Endothelial cell of umbilical vein (primary cell): ENCODE results near the gene PROKR2. TPM values are rescaled to one million over a fixed set of nuclear protein-coding genes. Genes with fewer than 3 reads are reported as not detected.

Experiments
- BruUV-seq: library from RNA; stranded (reverse); fragments of 400-500 nt; replicated peaks from 2 replicates; lab custom pipeline; 2021; lab: Mats Ljungman, UMichigan
- CTCF ChIA-PET: fragments of 300-600, 350-600 bp; sonication (Branson Sonifier 250); formaldehyde crosslinking; loops from one replicate; lab custom pipeline; 2021; ENCODE audit warnings: antibody characterized with exemption, inconsistent platforms; lab: Charles Lee
- POLR2A ChIA-PET: fragments of 300-600, 350-600 bp; sonication (Branson Sonifier 250); formaldehyde crosslinking; loops from one replicate; lab custom pipeline; 2021; ENCODE audit warnings: antibody characterized with exemption, inconsistent platforms; lab: Charles Lee
- DNase-seq: peaks from one replicate; pipeline ENCODE4 v3.0.0-alpha.2; 2011; ENCODE audit warnings: low read depth, low spot score
- FAIRE-seq: peaks from 2 replicates; lab custom pipeline; 2011; peaks lifted over from hg19 to GRCh38; lab: Jason Lieb, UNC
- H2AFZ ChIP-seq: 2 replicates; pipeline ENCODE4 v1.6.0; 2012; ENCODE audit warnings: low read depth, low read length, control low read depth, inconsistent platforms
- H3K27ac ChIP-seq: 2 replicates; pipeline ENCODE4 v1.5.1; 2011; ENCODE audit warnings: low read depth, mild to moderate bottlenecking, control low read depth, low read length, moderate library complexity; ENCODE audit not compliant: insufficient read depth
- H3K27me3 ChIP-seq, 2 experiments: 2 replicates each; pipeline versions ENCODE4 v1.6.0 to v1.6.1; 2011; ENCODE audit warnings: low read length in 2 of 2, mixed read lengths in 1 of 2; ENCODE audit not compliant: control insufficient read depth in 2 of 2, insufficient read depth in 2 of 2
- H3K36me3 ChIP-seq, 2 experiments: 2 replicates in 1 of 2; 3 replicates in 1 of 2; pipeline ENCODE4 v1.5.1; 2011; ENCODE audit warnings: low read length in 2 of 2, mild to moderate bottlenecking in 1 of 2, moderate library complexity in 1 of 2; ENCODE audit not compliant: control insufficient read depth in 2 of 2, insufficient read depth in 2 of 2; ENCODE audit errors: extremely low read depth in 1 of 2
- H3K4me1 ChIP-seq: 3 replicates; pipeline ENCODE4 v1.5.1; 2011; ENCODE audit warnings: mild to moderate bottlenecking, low read length; ENCODE audit not compliant: control insufficient read depth, insufficient read depth; ENCODE audit errors: extremely low read depth
- H3K4me2 ChIP-seq: 2 replicates; pipeline ENCODE4 v1.6.1; 2011; ENCODE audit warnings: low read length, control low read depth, mixed read lengths; ENCODE audit not compliant: insufficient read depth
- H3K4me3 ChIP-seq, 3 experiments: fragments of 200-600 bp in 1 of 3; sonication (generic), shearing (Covaris generic) in 1 of 3; replicated peaks in 1 of 3; 2 replicates each; pipeline ENCODE4 v1.5.1; 2011 to 2016; ENCODE audit warnings: control low read depth in 3 of 3, low read length in 3 of 3, mild to moderate bottlenecking in 2 of 3, inconsistent platforms in 1 of 3, low read depth in 1 of 3, moderate library complexity in 1 of 3; ENCODE audit not compliant: insufficient read depth in 1 of 3
- H3K79me2 ChIP-seq: 2 replicates; pipeline ENCODE4 v1.6.0; 2012; ENCODE audit warnings: low read length, inconsistent platforms; ENCODE audit not compliant: control insufficient read depth, insufficient read depth
- H3K9ac ChIP-seq: replicated peaks from 2 replicates; pipeline ENCODE3; 2011; ENCODE audit warnings: low read length, control low read depth; ENCODE audit not compliant: insufficient read depth; ENCODE audit errors: extremely low read depth
- H3K9me1 ChIP-seq: replicated peaks from 3 replicates; pipeline ENCODE4 v1.6.0; 2011; ENCODE audit warnings: mild to moderate bottlenecking, low read length; ENCODE audit not compliant: control insufficient read depth, insufficient read depth; ENCODE audit errors: extremely low read depth
- H3K9me3 ChIP-seq: replicated peaks from 2 replicates; pipeline ENCODE4 v1.5.1; 2012; ENCODE audit warnings: low read length, inconsistent platforms; ENCODE audit not compliant: control insufficient read depth, insufficient read depth
- H4K20me1 ChIP-seq: replicated peaks from 2 replicates; pipeline ENCODE3; 2011; ENCODE audit warnings: mild to moderate bottlenecking, low read length; ENCODE audit not compliant: control insufficient read depth, insufficient read depth; ENCODE audit errors: extremely low read depth
- EZH2 ChIP-seq: IDR thresholded peaks from 2 replicates; pipeline ENCODE4 v1.6.1; 2012; ENCODE audit warnings: borderline replicate concordance, low read depth, mild to moderate bottlenecking, moderate library complexity, low read length, inconsistent platforms; ENCODE audit not compliant: severe bottlenecking
- FOS ChIP-seq: IDR thresholded peaks from 2 replicates; pipeline ENCODE4 v1.6.1; 2011; ENCODE audit warnings: mild to moderate bottlenecking, low read length, moderate library complexity, borderline replicate concordance; ENCODE audit not compliant: insufficient read depth
- GATA2 ChIP-seq: IDR thresholded peaks from 2 replicates; pipeline ENCODE4 v1.7.0; 2011; ENCODE audit warnings: low read depth, mild to moderate bottlenecking, moderate library complexity, mixed read lengths, low read length; ENCODE audit not compliant: insufficient read length, insufficient read depth
- JUN ChIP-seq: IDR thresholded peaks from 2 replicates; pipeline ENCODE4 v1.6.1; 2011; ENCODE audit warnings: borderline replicate concordance, low read depth; ENCODE audit not compliant: insufficient read length, insufficient read depth
- MYC ChIP-seq: IDR thresholded peaks from one replicate; pipeline ENCODE4 v1.6.1; 2011; ENCODE audit warnings: mild to moderate bottlenecking, low read depth, low read length
- POLR2AphosphoS5 ChIP-seq: IDR thresholded peaks from 2 replicates; pipeline ENCODE4 v1.6.1; 2012; ENCODE audit warnings: low read depth, mild to moderate bottlenecking, control low read depth, low read length, moderate library complexity; ENCODE audit not compliant: insufficient read depth
- dilution Hi-C: fragments of 300-500 bp; cut with MboI; formaldehyde crosslinking; loops from one replicate; pipeline ENCODE4 v1.15.0; 2019; ENCODE audit warnings: low sequenced_read_pairs; ENCODE audit not compliant: extremely low pct_ligation_motif_present
- intact Hi-C: fragments of 100-400 bp; cut with micrococcal nuclease; formaldehyde crosslinking; loops from one replicate; pipeline ENCODE4 v1.10.0; 2022
- polyA plus RNA-seq, 4 experiments: library from polyadenylated mRNA; depleted of rRNA in 3 of 4; stranded (reverse) in 3 of 4; unstranded in 1 of 4; fragments of >200 nt; gene quantifications; 2 replicates each; pipeline versions ENCODE4 v1.2.1 to v1.2.3, GENCODE V29; 2011 to 2012; ENCODE audit warnings: missing spikeins in 1 of 4
- total RNA-seq: library from RNA; stranded (reverse); gene quantifications from 2 replicates; pipeline ENCODE4 v1.2.3, GENCODE V29; 2021
- TF ChIP-seq, protein P1 (sequence below): IDR thresholded peaks from 2 replicates; pipeline ENCODE4 v1.6.1; 2011; ENCODE audit not compliant: insufficient read depth, insufficient read length
- TF ChIP-seq, protein P2 (sequence below), 2 donors: IDR thresholded peaks; 1 replicate in 1 of 2; 2 replicates in 1 of 2; pipeline ENCODE4 v1.5.1; 2011; ENCODE audit warnings: low read length in 2 of 2, mild to moderate bottlenecking in 2 of 2, moderate library complexity in 2 of 2, control low read depth in 1 of 2, inconsistent platforms in 1 of 2, low read depth in 1 of 2; ENCODE audit not compliant: insufficient read depth in 1 of 2; ENCODE audit errors: extremely low read depth in 1 of 2

The PROKR2 gene
- total and polyA plus RNA-seq, 2 donors (not counting 3 experiments of a cell fraction or from before 2014, with no cell fraction given): not detected

DNA sequence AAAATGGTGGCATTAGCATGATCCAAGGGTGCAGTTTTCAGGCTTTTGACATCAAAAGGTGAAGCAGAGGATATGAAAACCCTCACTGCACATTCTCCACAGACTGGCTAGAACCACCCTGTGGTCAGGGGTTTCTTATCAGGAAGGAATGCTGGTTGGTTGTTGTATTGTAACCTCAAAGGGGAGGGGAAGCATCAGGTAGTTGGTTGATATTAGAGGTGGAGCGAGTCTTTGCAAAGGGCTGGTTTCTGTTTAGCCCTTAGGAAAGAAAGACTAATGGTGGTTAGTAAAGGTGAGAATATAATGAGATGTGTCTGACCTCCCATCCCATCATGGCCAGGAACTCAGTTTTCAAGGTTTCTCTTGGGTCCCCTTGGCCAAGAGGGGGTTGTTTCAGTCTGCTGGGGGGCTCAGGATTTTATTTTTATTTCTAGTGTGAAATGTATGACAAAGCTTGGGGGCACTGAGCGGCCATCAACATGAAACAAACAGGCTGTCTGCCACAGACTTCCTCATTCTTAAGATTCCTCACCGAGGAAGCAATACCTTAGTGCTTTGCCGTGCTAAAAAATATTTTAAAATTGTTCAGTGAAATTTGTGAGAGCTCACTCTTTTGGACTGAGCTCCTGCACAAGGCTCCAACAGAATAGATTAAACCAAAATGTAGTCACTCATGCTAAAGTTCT lies 47.5 kb upstream of the PROKR2 start:
- no TSS peak for BruUV-seq
- Histone ChIP-seq H3K79me2 (no peaks in the 10 kb centered on the region), H3K36me3 (no peaks in the 10 kb centered on the region), H3K4me3 (no peak overlapping the region), H3K4me1 (no peaks in the 10 kb centered on the region), H3K27me3 (peaks cover 7 to 8% of the 10 kb centered on the region in 2 experiments), H3K9ac (no peak overlapping the region), H4K20me1 (no peaks in the 10 kb centered on the region), H3K9me3 (no peaks in the 10 kb centered on the region), H3K27ac (no peak overlapping the region), H2AFZ (no peak overlapping the region), H3K9me1 (no peaks in the 10 kb centered on the region), H3K4me2 (no peak overlapping the region)
- intact Hi-C loops (no loop called here), dilution Hi-C loops (no loop called here)
- TF ChIP-seq FOS (no peak), POLR2AphosphoS5 (no peak), EZH2 (no peak), GATA2 (no peak)
- TF ChIP-seq, protein P1, sequence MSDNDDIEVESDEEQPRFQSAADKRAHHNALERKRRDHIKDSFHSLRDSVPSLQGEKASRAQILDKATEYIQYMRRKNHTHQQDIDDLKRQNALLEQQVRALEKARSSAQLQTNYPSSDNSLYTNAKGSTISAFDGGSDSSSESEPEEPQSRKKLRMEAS: no peak
- ChIA-PET POLR2A (no interaction called here), CTCF (interaction anchor here (1.1 to 1.3 kb wide), 2 partner anchors 36 to 39 kb away, joined by 3 read pairs; no protein-coding TSS in a partner anchor)
- DNase-seq (no peak), FAIRE-seq (no peak)

DNA sequence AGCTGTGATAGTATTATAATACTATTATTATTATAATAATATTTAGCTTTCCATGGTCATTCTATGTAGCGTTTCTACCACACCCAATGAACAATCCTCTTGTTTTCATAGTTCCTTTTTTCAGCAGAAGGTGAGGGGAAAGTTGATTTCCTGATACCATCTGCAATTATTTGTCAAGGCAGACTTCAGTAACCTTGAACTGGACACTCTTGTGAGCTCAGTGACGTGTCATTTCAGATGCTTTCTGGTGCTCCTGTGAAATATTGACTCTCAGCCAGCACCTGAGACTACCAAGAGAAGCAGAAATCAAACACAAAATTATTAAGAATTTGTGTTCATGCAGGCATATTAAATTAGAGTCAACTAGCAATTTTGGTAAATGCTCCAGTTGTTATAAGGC lies 46.0 kb upstream of the PROKR2 start:
- DNase-seq (no peak), FAIRE-seq (no peak)
- no TSS peak for BruUV-seq
- ChIA-PET POLR2A (no interaction called here), CTCF (interaction anchor here (1.0 kb wide), 2 partner anchors 10 to 86 kb away, joined by 3 to 5 read pairs; no protein-coding TSS in a partner anchor)
- TF ChIP-seq EZH2: no peak
- TF ChIP-seq MYC: no peak
- no peak for TF ChIP-seq GATA2
- TF ChIP-seq FOS: no peak
- TF ChIP-seq, protein P1: no peak
- TF ChIP-seq, protein P2, sequence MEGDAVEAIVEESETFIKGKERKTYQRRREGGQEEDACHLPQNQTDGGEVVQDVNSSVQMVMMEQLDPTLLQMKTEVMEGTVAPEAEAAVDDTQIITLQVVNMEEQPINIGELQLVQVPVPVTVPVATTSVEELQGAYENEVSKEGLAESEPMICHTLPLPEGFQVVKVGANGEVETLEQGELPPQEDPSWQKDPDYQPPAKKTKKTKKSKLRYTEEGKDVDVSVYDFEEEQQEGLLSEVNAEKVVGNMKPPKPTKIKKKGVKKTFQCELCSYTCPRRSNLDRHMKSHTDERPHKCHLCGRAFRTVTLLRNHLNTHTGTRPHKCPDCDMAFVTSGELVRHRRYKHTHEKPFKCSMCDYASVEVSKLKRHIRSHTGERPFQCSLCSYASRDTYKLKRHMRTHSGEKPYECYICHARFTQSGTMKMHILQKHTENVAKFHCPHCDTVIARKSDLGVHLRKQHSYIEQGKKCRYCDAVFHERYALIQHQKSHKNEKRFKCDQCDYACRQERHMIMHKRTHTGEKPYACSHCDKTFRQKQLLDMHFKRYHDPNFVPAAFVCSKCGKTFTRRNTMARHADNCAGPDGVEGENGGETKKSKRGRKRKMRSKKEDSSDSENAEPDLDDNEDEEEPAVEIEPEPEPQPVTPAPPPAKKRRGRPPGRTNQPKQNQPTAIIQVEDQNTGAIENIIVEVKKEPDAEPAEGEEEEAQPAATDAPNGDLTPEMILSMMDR (IDR thresholded peaks at IDR 0.05; ENCODE audit: extremely low read depth in 1 of 2, insufficient read depth in 1 of 2, low read depth in 1 of 2, low read length in 2 of 2): no peak
- TF ChIP-seq JUN: no peak
- Histone ChIP-seq H3K27ac (no peak overlapping the region), H3K4me3 (no peak overlapping the region), H3K4me2 (no peak overlapping the region), H3K27me3 (peaks cover 6 to 7% of the 10 kb centered on the region in 2 experiments), H3K79me2 (no peaks in the 10 kb centered on the region), H3K9me3 (no peaks in the 10 kb centered on the region), H3K9me1 (no peaks in the 10 kb centered on the region), H3K9ac (no peak overlapping the region), H3K36me3 (no peaks in the 10 kb centered on the region), H2AFZ (no peak overlapping the region), H4K20me1 (no peaks in the 10 kb centered on the region), H3K4me1 (no peaks in the 10 kb centered on the region)
- dilution Hi-C loops (no loop called here), intact Hi-C loops (no loop called here)
